Measurements from ENCODE around the gene C2CD4C.

DNA sequence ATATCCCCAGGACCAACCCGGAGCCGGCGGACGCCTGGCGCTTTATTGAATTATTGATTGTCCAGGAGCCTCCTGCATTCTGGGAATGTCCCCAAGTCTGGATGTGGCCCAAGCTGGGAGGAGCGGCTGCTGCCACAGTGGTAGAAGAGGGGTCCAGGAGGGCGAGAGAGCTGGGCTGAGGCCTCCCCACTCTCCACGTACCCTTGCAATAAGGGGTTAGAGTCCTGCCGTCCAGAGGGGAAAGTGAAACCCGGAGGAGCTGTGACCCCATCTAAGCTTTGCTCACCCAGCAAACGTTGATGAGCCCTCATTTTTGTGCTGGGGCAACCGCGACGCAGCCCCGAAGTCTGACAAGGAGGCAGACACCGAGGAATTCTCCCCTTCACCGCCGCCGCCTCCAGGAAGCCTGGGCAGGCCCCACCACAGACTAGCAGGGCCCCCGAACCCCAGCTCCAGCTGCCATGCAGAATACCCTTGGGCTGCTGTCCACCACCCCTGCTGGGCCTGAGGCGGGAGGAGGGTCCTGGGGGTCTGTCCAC lies 1.4 kb upstream of the C2CD4C start:
- TF ChIP-seq, protein P1, sequence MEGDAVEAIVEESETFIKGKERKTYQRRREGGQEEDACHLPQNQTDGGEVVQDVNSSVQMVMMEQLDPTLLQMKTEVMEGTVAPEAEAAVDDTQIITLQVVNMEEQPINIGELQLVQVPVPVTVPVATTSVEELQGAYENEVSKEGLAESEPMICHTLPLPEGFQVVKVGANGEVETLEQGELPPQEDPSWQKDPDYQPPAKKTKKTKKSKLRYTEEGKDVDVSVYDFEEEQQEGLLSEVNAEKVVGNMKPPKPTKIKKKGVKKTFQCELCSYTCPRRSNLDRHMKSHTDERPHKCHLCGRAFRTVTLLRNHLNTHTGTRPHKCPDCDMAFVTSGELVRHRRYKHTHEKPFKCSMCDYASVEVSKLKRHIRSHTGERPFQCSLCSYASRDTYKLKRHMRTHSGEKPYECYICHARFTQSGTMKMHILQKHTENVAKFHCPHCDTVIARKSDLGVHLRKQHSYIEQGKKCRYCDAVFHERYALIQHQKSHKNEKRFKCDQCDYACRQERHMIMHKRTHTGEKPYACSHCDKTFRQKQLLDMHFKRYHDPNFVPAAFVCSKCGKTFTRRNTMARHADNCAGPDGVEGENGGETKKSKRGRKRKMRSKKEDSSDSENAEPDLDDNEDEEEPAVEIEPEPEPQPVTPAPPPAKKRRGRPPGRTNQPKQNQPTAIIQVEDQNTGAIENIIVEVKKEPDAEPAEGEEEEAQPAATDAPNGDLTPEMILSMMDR (IDR thresholded peaks at IDR 0.05): no peak
- TF ChIP-seq IRF2 (CRISPR knock-in tag; IDR thresholded peaks at IDR 0.05; ENCODE audit: borderline replicate concordance, low read depth) (no peak), ZNF232 (CRISPR knock-in tag; IDR thresholded peaks at IDR 0.05) (no peak), ZBTB21 (CRISPR knock-in tag; IDR thresholded peaks at IDR 0.05; ENCODE audit: borderline replicate concordance) (no peak), NR2C2 (CRISPR knock-in tag; IDR thresholded peaks at IDR 0.05) (no peak), TEAD1 (CRISPR knock-in tag; IDR thresholded peaks at IDR 0.05) (no peak), ZNF219 (CRISPR knock-in tag; IDR thresholded peaks at IDR 0.05; ENCODE audit: borderline replicate concordance) (no peak)
- TF ChIP-seq, protein P2, sequence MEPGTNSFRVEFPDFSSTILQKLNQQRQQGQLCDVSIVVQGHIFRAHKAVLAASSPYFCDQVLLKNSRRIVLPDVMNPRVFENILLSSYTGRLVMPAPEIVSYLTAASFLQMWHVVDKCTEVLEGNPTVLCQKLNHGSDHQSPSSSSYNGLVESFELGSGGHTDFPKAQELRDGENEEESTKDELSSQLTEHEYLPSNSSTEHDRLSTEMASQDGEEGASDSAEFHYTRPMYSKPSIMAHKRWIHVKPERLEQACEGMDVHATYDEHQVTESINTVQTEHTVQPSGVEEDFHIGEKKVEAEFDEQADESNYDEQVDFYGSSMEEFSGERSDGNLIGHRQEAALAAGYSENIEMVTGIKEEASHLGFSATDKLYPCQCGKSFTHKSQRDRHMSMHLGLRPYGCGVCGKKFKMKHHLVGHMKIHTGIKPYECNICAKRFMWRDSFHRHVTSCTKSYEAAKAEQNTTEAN (CRISPR knock-in tag; IDR thresholded peaks at IDR 0.05): no peak
- TF ChIP-seq, protein P3, sequence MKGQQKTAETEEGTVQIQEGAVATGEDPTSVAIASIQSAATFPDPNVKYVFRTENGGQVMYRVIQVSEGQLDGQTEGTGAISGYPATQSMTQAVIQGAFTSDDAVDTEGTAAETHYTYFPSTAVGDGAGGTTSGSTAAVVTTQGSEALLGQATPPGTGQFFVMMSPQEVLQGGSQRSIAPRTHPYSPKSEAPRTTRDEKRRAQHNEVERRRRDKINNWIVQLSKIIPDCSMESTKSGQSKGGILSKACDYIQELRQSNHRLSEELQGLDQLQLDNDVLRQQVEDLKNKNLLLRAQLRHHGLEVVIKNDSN (CRISPR knock-in tag; IDR thresholded peaks at IDR 0.05): no peak
- TF ChIP-seq, protein P4, sequence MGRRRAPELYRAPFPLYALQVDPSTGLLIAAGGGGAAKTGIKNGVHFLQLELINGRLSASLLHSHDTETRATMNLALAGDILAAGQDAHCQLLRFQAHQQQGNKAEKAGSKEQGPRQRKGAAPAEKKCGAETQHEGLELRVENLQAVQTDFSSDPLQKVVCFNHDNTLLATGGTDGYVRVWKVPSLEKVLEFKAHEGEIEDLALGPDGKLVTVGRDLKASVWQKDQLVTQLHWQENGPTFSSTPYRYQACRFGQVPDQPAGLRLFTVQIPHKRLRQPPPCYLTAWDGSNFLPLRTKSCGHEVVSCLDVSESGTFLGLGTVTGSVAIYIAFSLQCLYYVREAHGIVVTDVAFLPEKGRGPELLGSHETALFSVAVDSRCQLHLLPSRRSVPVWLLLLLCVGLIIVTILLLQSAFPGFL (CRISPR knock-in tag; IDR thresholded peaks at IDR 0.05; ENCODE audit: borderline replicate concordance): no peak
- TF ChIP-seq, protein P5, sequence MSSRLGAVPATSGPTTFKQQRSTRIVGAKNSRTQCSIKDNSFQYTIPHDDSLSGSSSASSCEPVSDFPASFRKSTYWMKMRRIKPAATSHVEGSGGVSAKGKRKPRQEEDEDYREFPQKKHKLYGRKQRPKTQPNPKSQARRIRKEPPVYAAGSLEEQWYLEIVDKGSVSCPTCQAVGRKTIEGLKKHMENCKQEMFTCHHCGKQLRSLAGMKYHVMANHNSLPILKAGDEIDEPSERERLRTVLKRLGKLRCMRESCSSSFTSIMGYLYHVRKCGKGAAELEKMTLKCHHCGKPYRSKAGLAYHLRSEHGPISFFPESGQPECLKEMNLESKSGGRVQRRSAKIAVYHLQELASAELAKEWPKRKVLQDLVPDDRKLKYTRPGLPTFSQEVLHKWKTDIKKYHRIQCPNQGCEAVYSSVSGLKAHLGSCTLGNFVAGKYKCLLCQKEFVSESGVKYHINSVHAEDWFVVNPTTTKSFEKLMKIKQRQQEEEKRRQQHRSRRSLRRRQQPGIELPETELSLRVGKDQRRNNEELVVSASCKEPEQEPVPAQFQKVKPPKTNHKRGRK (CRISPR knock-in tag; IDR thresholded peaks at IDR 0.05; ENCODE audit: borderline replicate concordance): no peak

All from WTC11 (cell line).